Right lung (tissue), 5 donors: ENCODE data around the gene ASMTL. TPM values are rescaled to one million over a fixed set of nuclear protein-coding genes. Genes with fewer than 3 reads are reported as not detected.
A peak's percentile ranks its signal among the peaks of the same experiment; 100 is the strongest.
"Not testable (repeated sequence)": the region's sequence is repeated elsewhere in the genome, so short reads cannot be mapped to it uniquely, and the experiment has no call there.

Experiments used
- DNase-seq, 2 donors: peaks; one replicate each; pipeline ENCODE4 v3.0.0-alpha.2; 2013
- polyA plus RNA-seq, 5 donors: library from polyadenylated mRNA; unstranded; fragments of 120-200 nt; gene quantifications; one replicate each; pipeline versions ENCODE4 v1.2.1 to v1.2.3, GENCODE V29; 2013; ENCODE audit warnings: inconsistent platforms in 1 of 5, low replicate concordance in 1 of 5; ENCODE audit not compliant: insufficient read length in 5 of 5, insufficient read depth in 1 of 5

The ASMTL gene
- polyA plus RNA-seq, 5 donors = 17.2 to 32.1 (median 26.6) TPM

DNA sequence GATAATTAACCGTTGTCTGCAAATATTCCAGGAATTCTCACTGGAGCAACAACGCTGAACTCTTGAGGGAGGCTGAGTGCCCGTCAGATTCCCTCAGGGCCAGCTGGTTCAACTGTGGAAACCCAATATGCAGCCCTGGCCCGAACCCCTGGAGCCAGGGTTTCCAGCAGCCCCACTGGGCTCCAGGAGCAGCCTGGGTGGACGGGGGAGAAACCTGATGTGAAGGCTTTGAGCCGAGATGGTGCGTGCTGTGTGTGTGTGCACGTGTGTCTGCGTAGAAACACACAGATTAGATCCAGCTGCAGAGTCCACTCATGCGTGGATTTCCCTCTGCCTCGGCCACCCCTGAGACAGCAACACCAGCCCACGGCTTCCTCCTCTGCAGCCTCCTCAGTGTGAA, 41.4 kb downstream of the ASMTL start:
- DNase-seq = no peak

DNA sequence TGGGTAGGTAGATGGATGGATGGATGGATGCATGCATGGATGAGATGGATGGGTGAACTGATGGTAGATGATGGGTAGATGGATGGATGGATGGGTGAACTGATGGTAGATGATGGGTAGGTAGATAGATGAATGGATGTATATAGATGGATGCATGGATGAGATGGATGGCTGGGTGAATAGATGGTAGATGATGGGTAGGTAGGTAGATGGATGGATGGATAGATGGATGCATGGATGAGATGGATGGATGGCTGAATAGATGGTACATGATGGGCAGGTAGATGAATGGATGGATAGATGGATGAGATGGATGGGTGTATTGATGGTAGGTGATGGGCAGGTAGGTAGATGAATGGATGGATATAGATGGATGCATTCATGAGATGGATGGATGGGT, 45.7 kb downstream of the ASMTL start:
- DNase-seq = no peak

DNA sequence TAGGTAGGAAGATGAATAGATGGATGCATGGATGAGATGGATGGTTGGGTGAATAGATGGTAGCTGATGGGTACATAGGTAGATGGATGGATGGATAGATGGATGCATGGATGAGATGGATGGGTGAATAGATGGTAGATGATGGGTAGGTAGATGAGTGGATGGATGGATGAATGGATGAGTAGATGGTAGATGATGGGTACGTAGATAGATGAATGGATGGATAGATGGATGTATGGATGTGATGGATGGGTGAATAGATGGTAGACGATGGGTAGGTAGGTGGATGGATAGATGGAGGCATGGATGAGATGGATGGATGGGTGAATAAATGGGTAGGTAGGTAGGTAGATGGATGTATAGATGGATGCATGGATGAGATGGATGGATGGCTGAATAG, 46.9 kb downstream of the ASMTL start:
- DNase-seq = not testable (repeated sequence)

DNA sequence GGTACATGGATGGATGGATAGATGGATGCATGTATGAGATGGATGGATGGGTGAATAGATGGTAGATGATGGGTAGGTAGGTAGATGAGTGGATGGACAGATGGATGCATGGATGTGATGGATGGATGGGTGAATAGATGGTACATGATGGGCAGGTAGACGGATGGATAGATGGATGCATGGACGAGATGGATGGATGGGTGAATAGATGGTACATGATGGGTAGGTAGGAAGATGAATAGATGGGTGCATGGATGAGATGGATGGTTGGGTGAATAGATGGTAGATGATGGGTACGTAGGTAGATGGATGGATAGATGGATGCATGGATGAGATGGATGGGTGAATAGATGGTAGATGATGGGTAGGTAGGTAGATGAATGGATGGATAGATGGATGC, 48.8 kb downstream of the ASMTL start:
- DNase-seq = not testable (repeated sequence)

DNA sequence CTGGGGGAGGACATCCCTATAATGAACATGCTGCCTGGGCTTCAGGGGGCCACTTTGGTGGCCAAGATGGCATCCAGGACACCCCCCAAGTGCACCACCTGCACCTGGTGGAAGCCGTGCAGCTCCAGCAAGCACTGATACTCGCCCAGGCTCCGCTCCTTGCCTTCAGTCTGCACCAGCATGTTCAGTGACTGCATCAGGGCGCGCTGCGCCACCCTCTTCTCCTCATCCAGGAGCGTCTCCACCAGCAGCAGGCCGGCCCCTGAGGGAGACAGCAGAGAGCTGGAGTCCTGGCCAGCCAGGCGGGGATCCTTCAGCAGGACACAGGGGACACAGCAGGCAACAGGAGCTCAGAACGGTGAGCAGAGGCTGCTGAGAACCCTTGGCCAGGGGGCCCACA, 49.5 kb downstream of the ASMTL start:
- DNase-seq = no peak

DNA sequence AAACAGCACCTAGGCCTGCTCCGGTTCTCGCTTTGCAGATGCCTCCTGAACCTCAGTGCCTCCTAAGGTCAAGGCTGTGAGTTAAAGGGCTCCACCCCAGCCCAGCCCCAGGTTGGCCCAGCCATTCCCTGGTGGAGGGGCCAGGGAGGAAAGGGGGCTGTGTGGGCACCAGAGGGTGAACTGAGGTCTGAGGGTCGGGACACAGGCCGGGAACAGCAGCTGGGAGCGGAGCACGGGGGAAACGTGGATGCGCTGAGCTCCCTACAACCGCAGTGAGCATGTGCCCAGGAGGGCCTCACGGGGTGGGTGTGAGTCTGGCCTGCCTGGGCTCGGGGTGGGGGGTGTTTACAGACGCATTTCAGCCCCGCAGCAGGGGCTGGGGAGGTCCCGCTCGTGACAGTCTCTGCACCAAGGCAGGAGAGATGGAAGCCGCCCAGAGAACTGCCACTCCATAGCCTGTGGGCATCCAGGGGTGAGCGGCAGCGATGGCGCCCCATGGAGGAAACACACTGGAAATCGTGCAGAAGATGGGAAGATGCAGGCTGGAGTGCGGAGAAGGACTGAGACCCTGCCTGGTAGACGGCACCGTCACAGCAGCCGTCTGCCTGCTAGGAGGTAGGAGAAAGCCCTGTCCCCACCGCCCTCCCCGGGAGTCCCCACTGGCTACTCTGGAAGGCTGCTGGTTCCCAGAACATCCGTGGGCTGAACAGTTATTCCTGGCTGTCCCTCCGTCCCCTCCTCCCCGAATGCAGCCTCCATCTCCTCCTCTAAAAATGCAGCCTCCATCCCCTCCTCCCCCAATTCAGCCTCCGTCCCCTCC, 50.9 kb downstream of the ASMTL start:
- no peak for DNase-seq

DNA sequence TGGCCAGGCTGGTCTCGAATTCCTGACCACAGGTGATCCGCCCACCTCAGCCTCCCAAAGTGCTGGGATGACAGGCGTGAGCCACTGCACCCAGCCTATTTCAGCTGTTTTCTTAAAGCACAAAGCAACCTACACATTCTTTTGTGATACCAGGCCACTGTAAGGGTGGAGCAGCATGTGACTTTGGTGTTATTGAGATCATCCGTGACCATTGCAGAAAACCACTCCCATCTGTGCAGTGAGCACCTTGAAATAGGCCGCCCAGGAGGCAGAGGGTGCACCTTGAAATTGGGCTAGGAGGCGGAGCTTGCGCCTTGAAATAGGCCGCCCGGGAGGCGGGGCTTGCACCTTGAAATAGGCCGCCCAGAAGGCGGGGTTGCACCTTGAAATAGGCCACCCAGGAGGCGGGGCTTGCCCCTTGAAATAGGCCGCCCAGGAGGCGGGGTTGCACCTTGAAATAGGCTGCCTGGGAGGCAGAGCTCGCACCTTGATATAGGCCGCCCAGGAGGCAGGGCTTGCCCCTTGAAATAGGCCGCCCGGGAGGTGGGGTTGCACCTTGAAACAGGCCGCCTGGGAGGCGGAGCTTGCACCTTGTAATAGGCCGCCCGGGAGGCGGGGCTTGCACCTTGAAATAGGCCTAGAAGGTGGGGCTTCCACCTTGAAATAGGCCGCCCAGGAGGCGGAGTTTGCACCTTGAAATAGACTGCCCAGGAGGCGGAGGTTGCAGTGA, 51.8 kb downstream of the ASMTL start:
- no peak for DNase-seq

DNA sequence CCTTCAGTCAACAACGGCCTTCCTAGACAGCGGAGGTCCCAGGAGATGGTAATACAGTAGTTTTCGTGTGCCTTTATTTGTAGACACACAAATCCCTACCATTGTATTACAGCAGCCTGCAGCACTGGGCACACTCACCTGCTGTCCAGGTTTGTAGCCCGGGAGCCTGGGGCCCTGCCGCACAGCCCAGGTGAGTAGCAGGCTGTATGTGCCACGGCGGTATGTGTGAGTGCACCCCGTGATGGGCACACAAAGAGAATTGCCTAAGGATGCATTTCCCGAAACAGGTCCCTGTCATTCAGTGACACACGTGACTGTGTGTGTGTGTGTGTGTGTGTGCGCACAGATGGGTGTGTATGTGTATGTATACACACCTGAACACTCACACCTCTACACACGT, 52.7 kb downstream of the ASMTL start:
- DNase-seq = no peak

DNA sequence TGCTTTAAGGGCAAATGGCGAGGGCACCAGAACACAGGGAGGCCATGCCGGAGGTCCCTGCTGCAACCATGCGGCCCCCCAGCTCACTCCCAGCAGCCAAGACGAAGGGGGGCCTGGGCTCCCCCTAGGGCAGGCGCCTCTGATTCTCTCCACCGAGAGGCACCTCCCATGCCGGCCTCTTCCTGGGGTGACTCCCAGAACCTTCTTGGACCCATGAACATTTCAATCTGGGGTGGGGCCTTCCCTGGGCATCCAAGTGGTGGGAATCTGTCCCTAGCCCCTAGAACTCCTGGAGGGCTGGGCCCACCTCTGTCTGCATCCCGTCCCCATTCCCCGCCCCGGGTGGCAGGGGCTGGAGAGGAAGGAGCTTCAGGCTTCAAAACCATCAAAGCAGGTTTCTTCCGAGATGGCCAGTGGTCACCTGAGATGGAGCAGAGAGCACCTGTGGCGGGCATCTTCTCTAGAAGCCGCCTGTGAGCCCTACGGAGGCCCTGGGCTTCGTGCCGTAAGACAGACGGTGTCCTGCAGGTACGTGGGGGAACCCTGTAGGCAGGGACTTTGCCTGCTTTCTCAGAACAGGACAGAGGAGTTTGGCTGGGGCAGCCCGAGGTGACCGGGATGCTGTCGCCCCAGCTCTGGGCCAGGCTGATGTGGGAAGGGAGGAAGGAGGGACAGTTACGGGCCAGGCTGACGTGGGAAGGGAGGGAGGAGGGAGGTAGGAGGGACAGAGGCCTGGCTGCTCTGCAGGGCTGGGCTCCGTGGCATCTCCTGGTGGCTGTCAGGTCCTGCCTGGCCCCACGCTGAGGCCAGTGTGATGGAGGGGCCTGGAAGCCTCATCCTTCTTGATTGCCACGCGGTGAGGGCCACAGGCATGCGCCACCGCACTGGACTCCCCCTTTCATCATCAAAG, 54.0 kb downstream of the ASMTL start:
- DNase-seq = no peak

DNA sequence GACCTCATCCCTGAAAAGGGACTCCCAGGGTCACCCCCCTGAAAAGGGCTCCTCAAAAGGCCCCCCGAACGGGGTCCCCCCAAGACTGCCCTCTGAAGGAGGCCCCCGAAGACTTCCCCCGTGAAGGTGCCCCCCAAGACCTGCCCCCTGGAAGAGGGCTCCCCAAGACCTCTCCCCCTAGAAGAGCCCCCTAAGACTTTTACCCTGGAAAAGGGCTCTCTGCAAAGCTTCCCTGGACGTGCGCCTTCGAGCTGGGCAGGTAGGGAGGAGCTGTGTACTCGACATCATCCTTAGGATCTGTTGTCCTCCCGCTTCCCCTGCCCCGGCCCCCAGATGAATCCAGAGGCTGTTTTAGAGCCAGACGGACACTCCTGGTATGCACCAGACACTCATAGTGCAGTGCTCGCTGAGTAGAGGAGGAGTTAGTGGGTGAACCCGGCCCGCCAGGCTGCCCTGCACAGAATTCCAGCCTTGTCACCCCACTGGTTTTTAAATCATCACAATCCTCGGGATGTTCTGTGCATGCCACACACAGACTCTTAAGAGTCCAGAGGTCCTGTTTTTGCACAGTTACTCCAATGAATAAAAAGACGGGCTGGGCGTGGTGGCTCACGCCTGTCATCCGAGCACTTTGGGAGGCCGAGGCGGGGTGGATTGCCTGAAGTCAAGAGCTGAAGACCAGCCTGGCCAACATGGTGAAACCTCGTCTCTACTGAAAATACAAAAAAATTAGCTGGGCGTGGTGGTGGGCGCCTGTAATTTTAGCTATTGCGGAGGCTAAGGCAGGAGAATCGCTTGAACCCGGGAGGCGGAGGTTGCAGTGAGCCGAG, 55.1 kb downstream of the ASMTL start:
- DNase-seq = no peak

DNA sequence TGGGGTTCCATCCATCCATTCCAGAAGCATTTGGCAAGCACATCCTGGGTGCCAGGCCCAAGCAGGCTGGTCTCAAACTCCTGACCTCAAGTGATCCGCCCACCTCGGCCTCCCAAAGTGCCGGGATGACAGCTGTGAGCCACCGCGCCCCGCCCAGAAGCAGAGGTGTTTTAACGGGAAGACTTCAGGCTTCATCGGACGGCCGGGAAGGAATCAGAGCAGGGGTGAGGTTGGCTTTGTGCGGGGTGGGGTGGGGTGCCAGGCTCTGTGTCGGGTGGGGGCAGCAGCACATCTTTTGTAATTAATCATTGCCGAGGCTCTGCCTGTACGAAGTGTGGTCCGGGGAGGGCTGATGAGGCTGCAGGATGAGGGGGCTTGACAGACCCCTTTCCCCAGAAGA, 55.7 kb downstream of the ASMTL start:
- DNase-seq = no peak

DNA sequence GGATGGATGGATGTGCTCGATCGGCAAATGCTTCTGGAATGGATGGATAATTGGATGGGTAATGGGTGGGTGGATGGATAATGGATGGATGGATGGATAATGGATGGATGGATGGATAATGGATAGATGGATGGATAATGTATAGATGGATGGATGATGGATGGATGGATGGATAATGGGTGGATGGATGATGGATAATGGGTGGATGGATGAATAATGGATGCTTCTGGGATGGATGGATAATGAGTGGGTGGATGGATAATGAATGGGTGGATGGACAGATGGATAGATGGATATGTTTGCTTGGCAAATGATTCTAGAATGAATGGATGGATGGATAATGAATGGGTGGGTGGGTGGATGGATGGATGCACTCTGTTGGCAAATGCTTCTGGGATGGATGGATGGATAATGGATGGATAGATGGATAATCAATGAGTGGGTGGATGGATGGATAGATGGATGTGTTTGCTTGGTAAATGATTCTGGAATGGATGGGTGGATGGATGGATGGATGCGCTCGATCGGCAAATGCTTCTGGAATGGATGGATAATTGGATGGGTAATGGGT, 57.0 kb downstream of the ASMTL start:
- no peak for DNase-seq

DNA sequence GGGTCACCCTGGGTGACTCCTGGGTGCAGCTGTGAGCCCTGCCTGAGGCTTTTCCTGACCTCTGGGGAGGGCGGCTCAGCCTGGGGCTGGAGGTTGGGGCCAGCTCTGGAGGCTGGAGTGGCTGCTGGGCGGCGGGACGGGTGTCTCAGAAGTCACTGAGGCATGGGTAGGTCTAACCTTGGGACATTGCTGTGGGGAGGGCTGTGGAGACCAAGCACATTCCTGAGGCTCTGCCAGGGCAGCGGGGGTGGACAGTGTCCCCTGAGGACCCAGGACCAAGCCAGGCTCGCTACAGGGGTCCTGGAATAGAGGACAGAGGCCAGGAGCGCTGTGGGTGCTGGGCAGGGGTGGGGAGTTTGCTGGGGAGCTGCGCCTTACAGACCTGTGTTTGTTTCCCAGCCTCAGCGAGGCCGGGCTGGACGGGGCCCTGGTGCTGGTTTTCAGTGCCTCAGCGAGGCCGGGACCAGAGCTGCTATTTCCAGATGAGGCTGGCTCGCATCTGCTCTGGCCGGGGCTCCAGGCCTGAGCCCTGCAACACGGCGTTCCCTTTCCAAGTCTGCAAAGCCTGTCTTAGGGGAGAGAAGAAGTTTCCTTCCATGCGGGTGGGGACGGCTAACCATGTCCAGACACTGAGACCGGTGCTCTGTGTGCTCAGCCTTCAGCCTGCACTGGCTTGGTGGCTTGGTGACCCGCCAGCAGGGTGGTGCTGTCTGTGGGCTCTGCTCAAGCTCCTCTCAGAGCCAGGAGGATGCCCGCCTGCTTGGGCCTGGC, 57.8 kb downstream of the ASMTL start:
- DNase-seq = no peak

DNA sequence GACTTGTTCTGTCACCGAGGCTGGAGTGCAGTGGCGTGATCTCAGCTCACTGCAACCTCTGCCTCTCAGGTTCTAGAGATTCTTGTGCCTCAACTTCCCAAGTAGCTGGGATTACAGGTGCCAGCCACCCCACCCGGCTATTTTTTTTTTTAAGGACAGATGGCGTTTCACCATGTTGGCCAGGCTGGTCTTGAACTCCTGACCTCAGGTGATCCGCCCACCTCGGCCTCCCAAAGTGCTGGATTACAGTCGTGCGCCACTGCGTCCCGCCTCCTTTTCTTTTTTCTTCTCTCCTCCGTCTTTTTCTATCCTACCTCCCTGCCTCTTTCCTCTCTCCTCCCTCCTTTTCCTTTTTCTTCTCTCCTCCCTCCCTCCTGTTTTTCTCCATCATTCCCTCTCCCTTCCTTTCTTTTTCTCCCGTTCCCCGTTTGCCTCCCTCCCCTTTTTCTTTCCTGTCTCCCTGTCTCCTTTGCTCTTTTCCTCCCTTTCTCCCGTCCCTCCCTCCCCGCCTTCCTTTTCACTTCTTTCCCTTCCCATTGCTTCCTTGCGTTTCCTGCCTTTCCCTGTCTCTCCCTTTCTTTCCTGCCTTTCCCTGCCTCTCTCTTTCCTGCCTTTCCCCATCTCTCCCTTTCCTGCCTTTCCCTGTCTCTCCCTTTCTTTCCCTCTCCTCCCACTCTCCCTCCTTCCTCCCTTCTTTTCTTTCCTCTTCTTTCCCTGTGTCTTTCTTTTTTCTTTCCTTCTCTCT, 58.7 kb downstream of the ASMTL start:
- no peak for DNase-seq

DNA sequence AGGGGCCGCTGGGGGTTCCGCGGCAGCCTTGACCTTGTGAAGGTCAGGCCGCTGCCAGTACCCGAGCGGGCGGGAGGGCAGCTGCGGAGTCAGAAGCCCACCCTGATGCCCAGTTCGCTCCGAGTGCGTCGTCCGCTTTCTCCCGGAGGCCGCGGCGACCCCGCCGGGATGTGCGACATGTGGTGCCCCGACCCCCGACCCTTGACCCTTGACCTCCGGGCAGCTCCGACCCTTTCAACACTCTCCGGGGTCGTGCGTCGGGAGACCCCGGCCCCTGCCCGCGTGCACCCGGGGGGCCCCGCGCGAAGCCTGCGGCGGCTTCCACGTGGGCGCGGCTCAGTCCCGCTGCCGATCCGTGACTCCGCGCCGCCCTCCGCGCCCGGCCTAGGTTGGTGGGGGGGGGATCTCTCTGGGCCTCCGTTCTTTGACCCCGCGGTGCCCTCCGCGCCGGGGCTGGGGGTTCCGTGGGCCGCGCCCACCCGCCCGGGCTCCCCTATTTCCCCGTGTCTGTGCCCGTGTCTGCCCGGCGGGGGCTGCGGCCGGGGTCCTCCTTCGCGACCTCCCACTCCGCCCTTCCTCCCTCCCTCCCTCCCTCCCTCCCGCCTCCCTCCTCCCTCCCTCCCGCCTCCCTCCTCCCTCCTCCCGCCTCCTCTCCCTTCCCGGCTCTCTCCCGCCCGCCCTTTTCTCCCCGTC, 60.2 kb downstream of the ASMTL start:
- DNase-seq = peak; percentile 80 to 86

DNA sequence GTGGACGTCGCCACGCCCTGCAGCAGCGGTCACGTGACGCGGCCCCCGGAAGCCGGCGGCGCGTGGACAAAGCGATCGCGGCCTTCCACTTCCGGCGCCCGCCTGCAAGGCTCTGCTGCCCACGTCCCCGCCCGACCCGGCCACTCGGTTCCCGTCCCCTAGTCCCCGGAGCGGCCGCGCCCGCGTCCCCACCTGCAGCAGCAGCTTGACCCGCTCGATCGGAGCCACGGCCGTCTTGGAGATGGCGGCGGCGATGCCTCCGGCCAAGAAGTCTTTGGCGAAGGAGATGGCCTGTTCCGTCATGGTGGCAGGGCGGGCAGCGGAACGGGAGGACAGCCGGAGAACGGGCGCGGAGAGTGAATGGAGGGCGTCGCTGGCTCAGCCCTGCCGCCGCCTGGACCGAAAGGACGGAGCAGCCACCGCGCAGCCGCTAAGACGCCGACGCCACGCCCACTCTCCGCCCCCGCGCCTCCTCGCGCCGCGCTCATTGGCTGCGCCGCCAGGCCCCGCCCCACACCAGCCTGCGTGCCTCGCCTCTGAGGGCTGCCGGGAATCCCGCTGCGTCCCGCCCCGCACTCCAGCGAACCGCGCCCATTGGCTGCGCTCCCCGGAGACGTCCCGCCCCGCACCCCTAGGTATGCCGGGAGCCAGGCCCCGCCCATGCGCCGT, 60.9 kb downstream of the ASMTL start, which contains the start of gene SLC25A6:
TSS of gene SLC25A6 (minus strand) at position 407 of the 669 bp plus-strand sequence. CDS start at position 303, 104 bp downstream.
- DNase-seq = peak; percentile 98 to 99

DNA sequence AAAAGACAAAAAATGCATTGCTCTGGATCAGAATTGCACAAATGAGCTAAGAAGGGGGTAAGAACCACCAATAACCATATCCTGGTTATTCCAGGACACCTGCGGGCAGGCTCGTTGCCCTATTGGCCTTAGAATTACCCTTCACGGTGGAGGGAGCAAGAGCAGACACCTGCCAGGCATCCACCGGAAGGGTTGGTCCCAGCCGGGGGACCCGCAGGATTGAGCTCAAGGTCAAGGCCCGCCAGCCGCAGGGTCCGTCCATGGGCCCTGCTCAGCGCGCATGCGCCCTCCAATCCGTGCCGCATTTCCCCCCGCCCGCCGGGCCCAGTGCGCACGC, 61.4 kb downstream of the ASMTL start:
- peak; percentile 93 for DNase-seq
